HG03066 (cell line): ENCODE results near the gene PRDM16.

Source experiments
- ATAC-seq: cut with Tn5 transposase; IDR thresholded peaks from one replicate; pipeline ENCODE4 v1.9.1; 2021; ENCODE audit warnings: low read depth; ENCODE audit not compliant: unreplicated experiment

PRDM16 gene

DNA sequence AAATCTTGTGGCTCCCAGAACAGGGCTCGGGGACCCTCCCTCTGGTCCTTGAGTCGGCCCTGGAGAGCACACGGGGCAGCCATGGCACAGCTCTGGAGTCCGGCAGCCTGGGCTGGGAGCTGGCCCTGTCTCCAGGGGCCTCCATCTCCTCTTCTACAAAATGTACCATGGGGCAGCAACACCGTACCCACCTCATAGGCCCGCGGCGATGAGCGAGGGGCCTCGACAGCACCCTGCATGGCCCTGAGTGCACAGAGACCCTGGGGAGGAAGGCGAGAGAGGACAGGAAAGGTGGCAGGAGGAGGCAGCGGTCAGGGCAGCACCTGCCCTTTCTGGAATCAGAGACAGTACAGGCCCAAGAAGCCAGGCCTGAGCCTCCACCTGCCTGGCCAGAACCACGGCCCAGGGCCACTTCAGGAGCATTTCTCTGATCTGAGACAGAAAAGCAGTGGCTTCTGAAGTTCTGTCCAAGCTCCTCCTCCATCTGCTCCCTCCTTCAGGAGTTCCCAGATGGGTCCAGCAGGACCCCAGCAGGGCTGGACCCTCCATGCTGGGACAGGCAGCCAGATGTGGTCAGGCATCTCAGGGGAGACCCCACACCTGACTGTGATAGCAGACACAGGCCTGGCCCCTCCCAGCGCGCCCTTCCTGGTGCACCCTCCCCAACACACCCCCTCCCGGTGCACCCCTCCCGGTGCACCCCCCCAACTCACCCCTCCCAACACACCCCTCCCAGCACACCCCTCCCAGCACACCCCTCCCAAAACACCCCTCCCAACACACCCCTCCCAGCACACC is 309.6 kb downstream of the PRDM16 start:
- no peak for ATAC-seq

DNA sequence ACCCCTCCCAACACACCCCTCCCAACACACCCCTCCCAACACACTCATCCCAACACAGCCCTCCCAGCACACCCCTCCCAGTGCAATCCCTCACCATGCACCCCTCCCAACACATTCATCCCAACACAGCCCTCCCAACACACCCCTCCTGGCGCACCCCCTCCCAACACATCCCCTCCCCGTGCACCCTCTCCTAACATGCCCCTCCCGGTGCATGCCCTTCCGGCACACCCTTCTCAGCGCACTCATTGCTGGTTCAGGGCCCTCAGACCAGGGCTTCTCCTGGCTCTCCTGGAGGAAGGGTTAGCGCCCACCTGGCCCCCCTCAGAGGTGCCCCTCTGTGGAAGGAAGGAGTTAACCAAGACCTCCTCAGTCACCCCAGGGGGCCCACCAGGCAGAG is 310.9 kb downstream of the PRDM16 start:
- ATAC-seq: no peak

DNA sequence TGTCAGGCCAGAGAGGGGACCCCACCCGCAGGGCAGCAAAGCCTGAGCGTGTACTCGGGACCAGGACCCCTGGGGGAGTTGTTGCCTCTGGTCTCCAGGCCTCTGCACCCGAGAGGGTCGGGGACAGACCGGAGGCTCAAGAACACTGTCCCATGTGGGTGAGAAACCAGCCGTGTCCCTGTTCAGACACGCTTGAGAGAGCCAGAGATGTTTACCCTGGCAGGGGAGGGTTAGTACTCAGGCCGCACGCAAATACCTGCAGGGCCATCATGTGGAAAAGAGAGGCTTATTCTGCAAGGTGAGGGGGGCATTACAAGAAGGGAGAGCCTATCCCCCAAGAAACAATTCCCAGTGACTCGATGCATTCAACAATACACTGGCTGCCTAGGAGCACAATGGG is 311.5 kb downstream of the PRDM16 start:
- no peak for ATAC-seq

DNA sequence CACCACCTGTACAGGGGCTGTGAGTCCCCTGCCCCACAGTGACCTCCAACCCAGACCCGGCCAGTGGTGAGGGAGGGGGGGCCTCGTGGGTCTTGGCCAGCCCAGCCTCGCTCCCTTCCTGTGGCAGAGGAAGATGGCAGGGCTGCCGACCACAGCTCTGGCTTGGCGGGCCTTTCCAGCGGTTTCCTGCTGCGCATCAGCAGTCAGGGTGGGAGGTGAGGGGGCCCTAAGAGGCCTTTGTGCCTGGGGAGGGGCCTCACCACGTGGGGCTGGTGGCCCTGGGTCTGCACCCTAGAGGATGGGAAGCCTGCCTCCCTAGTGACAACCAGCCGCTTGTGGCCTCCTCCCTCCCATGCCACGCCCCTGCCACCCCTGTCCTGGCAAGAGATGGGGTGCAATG is 312.9 kb downstream of the PRDM16 start:
- ATAC-seq: no peak

DNA sequence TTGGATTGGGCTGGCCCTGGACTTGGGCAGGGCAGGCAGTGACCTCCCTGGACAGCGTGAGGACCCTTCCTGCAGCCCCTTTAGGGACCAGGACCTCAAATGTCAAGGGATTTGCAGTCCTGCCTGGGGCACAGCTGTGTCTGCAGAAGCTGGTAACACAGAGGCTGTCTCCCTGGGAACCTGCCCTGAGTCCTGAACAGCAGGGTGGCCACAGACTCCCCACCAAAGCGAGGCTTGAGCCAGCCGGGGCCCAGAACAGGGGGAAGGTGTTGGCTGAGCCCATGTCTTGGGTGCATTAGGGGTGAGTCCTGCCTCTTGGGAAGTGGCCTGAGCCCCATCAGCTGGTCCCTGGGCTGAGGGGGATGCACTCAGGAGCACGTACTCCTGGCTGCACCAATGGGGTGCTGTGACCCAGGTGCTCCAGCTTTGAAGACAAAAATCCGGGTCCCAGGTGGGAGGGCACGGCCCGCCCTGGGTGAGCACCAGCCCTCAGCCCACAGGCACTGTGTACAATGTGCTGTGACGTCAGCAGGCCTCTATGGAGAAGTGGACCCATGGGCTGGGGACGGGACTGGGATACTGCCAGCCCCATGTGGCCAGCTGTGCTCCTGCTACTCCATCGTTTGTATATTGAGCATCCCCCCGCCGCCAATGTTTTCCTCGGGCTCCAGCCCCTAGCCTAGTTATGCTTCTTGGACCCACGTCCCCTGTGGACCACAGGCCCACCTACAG is 313.5 kb downstream of the PRDM16 start:
- ATAC-seq: no peak

DNA sequence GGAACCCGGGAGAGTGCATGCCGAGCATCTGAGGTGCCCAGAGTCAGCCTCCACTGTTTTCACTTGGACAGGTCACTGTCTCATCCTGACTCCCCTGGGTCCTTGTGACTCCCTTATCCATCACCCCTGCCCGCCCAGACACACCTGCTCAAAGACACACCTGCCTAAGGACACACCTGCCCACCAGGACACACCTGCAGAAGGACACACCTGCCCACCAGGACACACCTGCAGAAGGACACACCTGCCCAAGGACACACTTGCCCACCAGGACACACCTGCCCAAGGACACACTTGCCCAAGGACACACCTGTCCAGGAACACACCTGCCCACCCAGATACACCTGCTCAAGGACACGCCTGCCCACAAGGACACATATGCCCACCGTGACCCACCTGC is 314.7 kb downstream of the PRDM16 start:
- ATAC-seq: no peak

DNA sequence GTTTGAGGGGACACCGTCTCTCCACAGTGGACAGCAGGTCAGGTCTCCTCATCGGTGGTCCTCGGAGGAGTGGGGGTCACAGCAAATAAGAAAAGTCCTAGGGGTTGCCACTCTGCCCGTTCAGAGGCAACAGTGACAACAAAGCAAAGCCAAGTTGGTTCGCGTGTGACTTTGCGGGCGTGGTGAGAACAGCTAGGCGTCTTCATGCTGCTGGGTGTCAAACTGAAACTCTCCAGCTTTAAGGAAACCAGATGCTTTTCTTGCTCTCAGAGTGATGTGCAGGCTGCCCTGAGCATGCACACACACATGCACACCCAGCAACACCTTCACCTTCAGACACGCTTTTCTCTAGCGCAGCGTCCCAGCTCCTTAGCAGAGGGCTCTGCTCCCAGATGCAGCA is 315.4 kb downstream of the PRDM16 start:
- ATAC-seq: no peak

DNA sequence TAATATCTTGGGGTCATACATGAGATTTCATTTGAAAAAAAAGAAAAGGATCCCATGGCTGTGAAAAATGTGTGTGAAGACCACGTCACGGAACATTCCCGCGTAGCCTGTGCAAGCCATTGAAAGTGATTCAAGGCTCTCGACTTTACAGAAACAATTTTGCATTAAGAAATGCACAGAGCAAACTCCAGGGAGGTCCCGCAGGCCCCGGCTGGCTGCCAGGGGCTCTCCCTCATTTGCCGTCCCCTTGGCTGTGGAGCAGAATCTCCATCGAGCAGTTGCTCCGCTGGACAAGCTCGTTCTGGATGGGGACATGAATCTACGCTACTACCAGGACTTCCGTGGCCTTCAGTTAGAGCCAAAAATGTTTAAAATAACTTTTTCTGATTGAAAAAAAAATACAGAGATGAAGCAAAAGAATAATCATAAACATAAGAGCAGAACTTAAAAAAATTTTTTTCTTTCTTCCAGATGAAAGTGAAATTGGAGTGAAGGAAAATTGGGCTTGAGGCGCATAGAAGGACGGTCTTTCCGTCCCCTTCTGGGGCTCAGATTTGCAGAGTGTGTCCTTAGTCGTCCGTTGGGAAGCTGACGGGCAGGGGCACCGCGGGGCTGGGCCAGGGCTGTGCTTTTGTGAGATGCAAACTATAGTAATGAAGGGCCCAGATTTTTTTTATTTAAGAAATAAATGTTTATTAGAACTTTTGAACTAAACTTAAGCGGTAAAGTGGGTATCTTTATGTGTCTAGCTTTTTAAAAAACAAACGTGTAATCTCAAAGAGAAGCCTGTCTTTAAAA is 317.4 kb downstream of the PRDM16 start:
- no peak for ATAC-seq

DNA sequence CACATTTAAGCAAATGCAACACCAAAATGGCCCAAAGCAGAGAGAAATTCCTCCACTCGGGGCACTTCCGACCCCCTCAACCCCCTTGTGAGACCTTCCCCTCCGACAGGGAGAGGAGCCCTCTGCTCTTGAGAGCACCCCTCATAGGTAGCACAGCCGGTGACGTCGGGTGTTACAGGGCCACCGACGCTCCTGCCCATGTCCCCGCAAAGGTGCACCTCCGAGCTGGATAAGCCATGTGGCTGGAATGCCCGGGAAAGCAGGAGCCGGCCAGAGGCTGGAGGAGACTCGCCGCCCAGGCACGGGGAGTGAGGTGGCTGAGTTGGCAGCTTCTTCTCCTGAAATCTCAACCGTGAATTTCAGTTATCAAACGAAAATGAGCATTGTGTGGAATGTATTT is 318.4 kb downstream of the PRDM16 start:
- no peak for ATAC-seq

DNA sequence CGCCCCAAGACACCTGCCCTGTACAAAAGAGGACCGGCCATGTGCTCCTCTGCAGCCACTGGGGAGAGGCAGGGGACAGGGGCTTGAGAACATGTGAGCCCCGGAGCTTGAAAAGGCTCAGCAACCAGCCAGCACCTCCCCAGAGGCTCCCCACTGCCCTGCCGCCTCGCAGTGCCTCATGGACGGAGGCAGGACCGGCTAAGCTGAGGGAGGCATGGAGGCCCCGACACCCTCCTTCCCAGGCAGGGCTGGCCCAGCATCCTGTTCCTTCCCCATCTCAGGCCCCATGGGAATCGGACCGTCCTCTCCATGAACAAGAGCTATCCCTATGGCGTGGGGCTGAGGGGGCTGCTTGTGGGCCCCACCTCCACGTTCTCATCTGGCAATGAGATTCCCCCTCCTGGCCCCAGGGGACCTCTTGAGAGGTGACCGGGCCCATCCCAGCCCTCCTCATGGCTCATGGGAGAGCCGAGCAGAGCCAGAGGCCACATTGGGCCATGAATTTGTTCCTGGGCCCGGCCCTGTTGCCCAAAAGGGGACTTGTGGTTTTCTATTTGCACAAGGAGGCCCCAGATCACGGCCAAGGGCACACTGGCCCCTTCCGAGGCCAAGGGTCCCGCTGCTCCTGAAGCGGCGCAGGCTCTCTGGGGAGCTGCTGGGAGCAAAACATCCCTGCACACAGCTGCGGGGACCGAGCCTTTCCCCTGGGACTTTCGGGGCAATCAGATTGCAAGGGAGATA is 320.3 kb downstream of the PRDM16 start:
- no peak for ATAC-seq

DNA sequence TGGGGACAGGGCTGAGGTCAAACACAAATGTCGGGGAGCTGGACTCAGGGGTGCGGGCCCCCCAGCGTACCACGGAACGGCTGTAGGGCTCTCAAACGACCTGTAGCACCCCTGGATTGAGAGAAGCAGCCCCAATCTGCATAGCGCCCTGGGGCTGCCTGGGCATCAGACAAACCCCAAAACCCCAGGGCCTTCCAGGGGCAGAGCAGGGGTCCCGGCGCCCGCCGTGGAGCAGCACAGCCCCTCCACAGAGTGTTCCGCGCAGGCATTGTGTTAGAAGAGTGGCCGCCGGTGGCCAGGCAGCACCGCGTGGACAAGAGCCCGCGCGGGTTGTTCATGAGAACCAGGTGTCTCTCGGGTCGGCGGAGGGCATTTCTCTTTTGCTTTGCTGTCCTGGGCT is 321.3 kb downstream of the PRDM16 start:
- no peak for ATAC-seq

DNA sequence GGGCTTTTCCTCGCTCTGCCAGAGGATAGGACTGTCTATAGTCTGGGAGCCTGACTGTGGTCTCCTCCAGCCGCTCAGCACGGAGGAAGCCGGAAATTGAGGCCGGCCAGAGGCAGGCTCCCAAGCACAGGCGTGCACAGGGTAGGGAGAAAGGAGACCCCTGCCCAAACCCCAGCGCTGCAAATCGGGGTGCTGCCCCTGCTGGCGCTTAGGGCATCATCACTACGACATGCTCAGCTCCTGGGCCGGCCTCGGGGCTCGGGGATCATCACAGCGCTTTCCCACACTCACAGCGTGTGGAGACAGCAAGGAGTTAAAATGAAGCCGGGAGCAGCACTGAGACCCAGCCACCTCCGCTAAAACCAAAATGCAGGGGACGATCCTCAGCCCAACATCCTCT is 322.7 kb downstream of the PRDM16 start:
- no peak for ATAC-seq

DNA sequence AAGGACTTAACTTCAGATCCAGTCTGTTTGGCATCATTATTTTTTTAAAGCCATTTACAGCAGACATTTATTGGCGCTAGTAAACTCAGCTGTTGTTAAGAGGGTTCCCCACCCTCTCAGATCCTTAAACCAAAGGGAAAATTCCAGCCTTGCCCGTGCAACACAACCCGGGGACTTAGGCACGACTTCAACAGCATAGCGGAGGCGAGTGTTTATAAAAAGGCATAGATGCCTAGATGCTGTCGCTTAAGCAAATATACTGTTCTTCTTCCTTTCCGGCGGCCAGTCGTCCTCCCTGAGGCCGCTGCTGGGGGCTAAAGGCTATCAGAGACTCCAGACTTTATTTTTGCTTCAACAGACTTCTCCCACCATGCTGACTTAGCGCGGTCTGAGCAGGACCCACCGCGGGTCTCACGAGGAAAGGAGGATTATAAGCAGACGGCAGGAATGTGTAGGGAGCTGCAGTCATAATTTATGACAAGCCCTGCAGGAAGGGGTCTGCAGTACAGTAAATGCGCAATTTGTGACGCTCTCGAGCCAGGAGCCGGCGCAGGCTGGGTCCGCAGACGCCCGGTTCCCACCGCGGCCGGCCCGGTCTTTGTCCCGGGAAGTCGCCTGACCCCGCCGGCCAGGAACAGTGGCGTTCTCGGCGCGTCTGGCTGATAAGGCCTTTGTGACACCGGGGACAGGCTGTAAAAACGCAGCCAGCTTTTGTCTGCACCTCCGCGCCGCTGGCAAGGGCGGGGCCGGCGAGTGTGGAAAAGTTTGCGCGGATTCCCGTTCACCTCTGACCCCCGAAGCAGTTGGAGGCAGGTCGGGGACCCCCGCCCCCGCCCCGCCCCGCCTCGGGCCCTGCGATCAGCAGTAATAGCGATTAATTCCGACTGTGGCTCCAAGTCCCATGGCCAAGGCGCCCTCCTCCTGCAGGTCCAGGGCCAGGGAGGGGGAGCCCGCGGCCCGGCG is 324.3 kb downstream of the PRDM16 start:
- ATAC-seq: no peak

DNA sequence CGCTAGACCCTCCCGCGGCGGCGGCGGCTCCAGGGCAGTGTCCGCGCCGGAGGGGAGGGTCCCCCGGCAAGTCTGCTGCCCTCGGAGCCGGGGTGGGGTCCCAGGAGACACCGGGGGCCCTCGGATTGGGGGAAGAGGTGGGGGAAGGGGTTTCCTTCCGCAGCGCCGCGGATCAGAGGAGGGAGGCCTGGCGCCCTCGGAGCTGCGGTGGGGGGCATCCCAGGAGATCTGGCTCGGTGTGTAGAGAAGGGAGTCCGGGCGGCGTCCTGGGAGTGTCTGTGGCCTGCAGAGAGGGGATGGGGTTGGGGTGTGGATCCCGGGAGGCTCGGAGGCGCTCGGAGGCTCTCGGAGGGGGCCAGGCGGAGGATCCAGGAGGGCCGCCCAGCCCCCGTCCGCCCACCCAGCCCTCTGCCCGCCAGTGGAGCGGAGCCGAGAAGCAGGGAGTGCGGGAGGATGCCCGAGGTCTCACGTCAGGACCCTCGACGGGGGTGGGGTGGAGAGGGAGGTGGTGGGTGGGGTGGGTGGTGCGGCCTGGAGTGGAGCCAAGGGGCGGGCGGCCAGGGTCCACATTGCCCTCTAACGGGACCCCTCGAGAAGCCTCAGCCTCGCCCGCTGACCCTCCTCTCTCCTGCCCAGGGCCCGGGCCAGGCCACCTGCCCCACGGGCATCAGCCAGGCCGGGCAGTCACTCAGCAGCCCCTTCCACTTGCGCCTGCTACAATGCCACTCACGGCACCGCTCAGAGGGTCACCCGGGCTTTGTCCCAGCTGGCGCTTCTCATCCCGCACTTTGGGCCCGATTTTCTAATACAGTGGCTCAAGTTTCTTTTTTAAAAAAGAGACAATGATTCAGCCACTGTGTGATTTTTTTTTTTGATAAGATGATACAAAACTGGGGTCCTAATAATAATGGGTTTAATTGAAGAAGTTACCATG is 325.3 kb downstream of the PRDM16 start:
- ATAC-seq: no peak

DNA sequence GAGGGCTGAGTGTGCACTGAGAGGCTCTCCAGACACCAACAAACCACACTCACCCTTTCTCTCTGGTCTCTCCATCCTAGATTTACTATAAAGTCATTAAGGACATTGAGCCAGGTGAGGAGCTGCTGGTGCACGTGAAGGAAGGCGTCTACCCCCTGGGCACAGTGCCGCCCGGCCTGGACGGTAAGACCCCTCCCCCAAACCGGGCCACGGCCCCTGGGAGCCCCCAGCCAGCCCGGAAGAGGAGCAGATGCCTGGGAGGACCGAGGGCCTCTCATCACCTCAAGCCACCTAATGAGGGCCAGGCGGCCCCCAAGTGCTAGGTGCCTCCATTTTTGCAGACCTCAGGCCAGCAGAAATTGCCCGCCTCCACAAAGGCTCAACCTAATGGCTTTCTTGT is 327.4 kb downstream of the PRDM16 start:
- ATAC-seq: no peak

DNA sequence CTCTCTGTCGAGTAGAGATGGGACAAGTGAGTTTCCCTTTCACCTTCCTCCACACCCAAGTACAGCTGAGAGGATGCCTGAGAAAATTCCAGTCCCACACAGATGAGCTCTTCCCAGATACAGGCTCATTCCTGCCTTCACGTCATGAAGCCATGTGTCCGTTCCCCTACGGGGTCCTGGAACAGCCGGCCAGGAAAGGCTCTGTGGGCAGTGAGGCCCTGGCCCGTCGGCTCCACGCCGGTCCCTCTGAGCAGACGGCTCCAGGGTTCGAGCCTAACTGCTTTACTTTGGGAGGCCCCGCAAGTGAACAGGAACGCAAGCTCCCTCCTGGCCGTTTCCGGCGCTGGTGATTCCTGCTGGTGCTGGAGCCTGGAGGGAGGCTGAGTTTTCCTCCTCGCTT is 328.3 kb downstream of the PRDM16 start:
- ATAC-seq: no peak

DNA sequence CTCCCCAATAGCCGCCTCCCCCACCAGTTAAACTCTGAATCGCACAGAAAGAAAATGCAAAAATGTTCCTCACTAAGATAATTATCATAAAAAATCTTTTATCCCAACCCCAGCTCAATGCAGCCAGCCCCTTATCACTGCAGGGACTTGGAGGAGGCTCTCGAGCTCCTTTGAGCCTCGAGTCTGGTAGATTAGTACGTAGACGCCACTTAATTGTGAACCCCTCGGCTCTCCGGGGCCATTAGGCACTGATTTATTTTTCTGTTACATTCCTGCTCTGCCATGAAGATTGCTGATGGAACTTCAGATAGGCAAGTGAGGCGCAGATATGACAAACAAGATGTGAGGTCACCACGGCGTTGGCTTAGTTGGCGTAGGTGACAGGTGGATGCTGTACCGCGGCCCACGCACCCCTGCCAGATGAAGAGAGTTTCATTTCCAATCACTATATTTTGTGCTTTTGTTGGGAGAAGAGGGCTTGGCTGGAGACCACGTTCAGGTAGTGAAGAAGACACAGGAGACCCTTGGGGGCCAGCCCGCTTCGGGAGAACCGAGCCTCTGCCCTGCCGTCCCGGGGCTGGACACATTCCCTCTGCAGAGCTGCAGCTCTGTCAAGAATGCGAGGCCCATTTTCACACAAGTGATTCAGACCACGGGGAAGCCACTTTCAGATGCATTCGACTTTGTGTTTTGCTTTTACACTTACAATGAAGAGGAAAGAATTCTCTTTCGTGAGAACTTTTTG is 329.6 kb downstream of the PRDM16 start:
- no peak for ATAC-seq

DNA sequence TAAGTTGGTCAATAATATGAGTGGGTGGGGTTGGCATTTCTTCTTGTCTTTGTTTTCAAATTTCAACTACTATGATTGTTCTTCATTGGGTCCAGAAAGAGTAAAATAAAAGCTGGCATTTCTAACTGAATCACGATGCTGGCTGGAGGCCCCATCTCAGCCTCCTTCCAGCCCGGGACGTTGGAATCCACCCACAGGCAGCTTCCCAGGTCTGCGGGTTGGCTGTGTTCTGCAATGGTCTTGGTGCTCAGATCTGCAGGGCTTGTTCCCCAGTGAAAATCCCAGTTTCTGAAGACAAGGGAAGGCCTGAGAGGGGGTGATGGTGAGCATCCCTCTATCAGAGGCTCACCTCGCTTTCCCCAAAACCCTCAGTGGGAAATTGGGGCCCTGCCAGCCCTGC is 330.7 kb downstream of the PRDM16 start:
- ATAC-seq: no peak
